Liver (tissue), 9 donors: ENCODE data around the gene DPPA3. TPM values are rescaled to one million over a fixed set of nuclear protein-coding genes. Genes with fewer than 3 reads are reported as not detected.
"Not testable (repeated sequence)": the region's sequence is repeated elsewhere in the genome, so short reads cannot be mapped to it uniquely, and the experiment has no call there.

Experiments used
- DNase-seq: peaks from one replicate; pipeline ENCODE4 v3.0.0-alpha.2; 2017; ENCODE audit warnings: low spot score
- H3K27ac ChIP-seq, 2 donors: one replicate each; pipeline ENCODE4 v1.7.0; 2013; ENCODE audit warnings: inconsistent platforms in 2 of 2, low read length in 2 of 2, control low read depth in 1 of 2, low read depth in 1 of 2, mild to moderate bottlenecking in 1 of 2
- H3K27me3 ChIP-seq, 4 donors: one replicate each; pipeline versions ENCODE4 v1.6.1 to v1.7.0; 2013; ENCODE audit warnings: low read length in 3 of 4, inconsistent platforms in 1 of 4, mild to moderate bottlenecking in 1 of 4, moderate library complexity in 1 of 4; ENCODE audit not compliant: control insufficient read depth in 4 of 4, insufficient read depth in 4 of 4
- H3K36me3 ChIP-seq, 4 donors: one replicate each; pipeline versions ENCODE4 v1.6.1 to v1.7.0; 2013; ENCODE audit warnings: low read length in 3 of 4, mild to moderate bottlenecking in 3 of 4, low read depth in 1 of 4, moderate library complexity in 1 of 4; ENCODE audit not compliant: control insufficient read depth in 4 of 4, insufficient read depth in 3 of 4
- H3K4me1 ChIP-seq, 4 donors: one replicate each; pipeline versions ENCODE4 v1.6.1 to v1.7.0; 2013; ENCODE audit warnings: low read length in 3 of 4, mild to moderate bottlenecking in 3 of 4, moderate library complexity in 1 of 4; ENCODE audit not compliant: control insufficient read depth in 4 of 4, insufficient read depth in 4 of 4
- H3K4me3 ChIP-seq, 3 donors: one replicate each; pipeline versions ENCODE4 v1.6.1 to v1.7.0; 2013; ENCODE audit warnings: low read length in 3 of 3, control low read depth in 1 of 3, low read depth in 1 of 3, mild to moderate bottlenecking in 1 of 3
- H3K9ac ChIP-seq, 2 donors: one replicate each; pipeline ENCODE4 v1.7.0; 2013; ENCODE audit warnings: low read length in 2 of 2, mild to moderate bottlenecking in 2 of 2, moderate library complexity in 2 of 2, control low read depth in 1 of 2, low read depth in 1 of 2
- H3K9me3 ChIP-seq, 4 donors: one replicate each; pipeline versions ENCODE4 v1.6.1 to v1.7.0; 2013; ENCODE audit warnings: low read length in 3 of 4; ENCODE audit not compliant: control insufficient read depth in 4 of 4
- EGR1 ChIP-seq, 2 donors: IDR thresholded peaks; 2 replicates each; pipeline ENCODE4 v1.6.1; 2016 to 2018; ENCODE audit warnings: antibody characterized with exemption in 2 of 2, low read depth in 2 of 2
- FOXA1 ChIP-seq: IDR thresholded peaks from 2 replicates; pipeline ENCODE4 v1.6.1; 2016; ENCODE audit warnings: antibody characterized with exemption
- FOXA2 ChIP-seq: IDR thresholded peaks from 2 replicates; pipeline ENCODE4 v1.6.1; 2016; ENCODE audit warnings: antibody characterized with exemption
- GABPA ChIP-seq, 2 donors: IDR thresholded peaks in 1 of 2; conservative IDR thresholded peaks in 1 of 2; 2 replicates each; pipeline ENCODE4 v1.6.1; 2016; ENCODE audit warnings: antibody characterized with exemption in 2 of 2, mild to moderate bottlenecking in 1 of 2, moderate library complexity in 1 of 2
- HNF4A ChIP-seq, 2 donors: conservative IDR thresholded peaks; 2 replicates each; pipeline ENCODE4 v1.6.1; 2016; ENCODE audit warnings: antibody characterized with exemption in 2 of 2, mild to moderate bottlenecking in 2 of 2
- HNF4G ChIP-seq: IDR thresholded peaks from 2 replicates; pipeline ENCODE4 v1.6.1; 2016; ENCODE audit warnings: antibody characterized with exemption
- JUND ChIP-seq, 2 donors: IDR thresholded peaks; 2 replicates each; pipeline ENCODE4 v1.6.1; 2016; ENCODE audit warnings: antibody characterized with exemption in 2 of 2
- NR2F2 ChIP-seq: IDR thresholded peaks from 2 replicates; pipeline ENCODE4 v1.6.1; 2016; ENCODE audit warnings: antibody characterized with exemption
- RAD21 ChIP-seq, 2 donors: IDR thresholded peaks; 2 replicates each; pipeline ENCODE4 v1.6.1; 2016; ENCODE audit warnings: antibody characterized with exemption in 2 of 2, mild to moderate bottlenecking in 2 of 2
- RXRA ChIP-seq, 2 donors: IDR thresholded peaks; 2 replicates each; pipeline ENCODE4 v1.6.1; 2017 to 2018; ENCODE audit warnings: antibody characterized with exemption in 2 of 2, mild to moderate bottlenecking in 1 of 2
- SP1 ChIP-seq: IDR thresholded peaks from 2 replicates; pipeline ENCODE4 v1.6.1; 2018; ENCODE audit warnings: antibody characterized with exemption, mild to moderate bottlenecking
- TAF1 ChIP-seq: conservative IDR thresholded peaks from 2 replicates; pipeline ENCODE4 v1.6.1; 2016; ENCODE audit warnings: antibody characterized with exemption, mild to moderate bottlenecking
- YY1 ChIP-seq: IDR thresholded peaks from 2 replicates; pipeline ENCODE4 v1.6.1; 2016; ENCODE audit warnings: antibody characterized with exemption, mild to moderate bottlenecking
- WGBS: extraction: QIAGEN DNeasy Blood & Tissue Kit; methylation state at CpG from one replicate; pipeline ENCODE4 v1.1.7; 2013; 5-methylcytosine and 5-hydroxymethylcytosine counted together
- polyA plus RNA-seq, 2 donors: library from polyadenylated mRNA; stranded (reverse) in 1 of 2; unstranded in 1 of 2; fragments of 200-250 nt in 1 of 2; fragments of >200 nt in 1 of 2; fragmentation: Nextera tagmentation in 1 of 2; extraction: Ambion mirVana in 1 of 2; gene quantifications; one replicate each; pipeline versions ENCODE4 v1.2.1 to v1.2.3, GENCODE V29; 2013 to 2015
- total RNA-seq, 2 donors: library from RNA; depleted of rRNA; stranded (reverse); fragments of >200 nt; gene quantifications; one replicate each; pipeline ENCODE4 v1.2.3, GENCODE V29; 2014
- TF ChIP-seq, protein P1 (sequence below): IDR thresholded peaks from 2 replicates; pipeline ENCODE4 v1.6.1; 2016; ENCODE audit warnings: antibody characterized with exemption, mild to moderate bottlenecking
- TF ChIP-seq, protein P2 (sequence below): fragments of 150-350 bp; IDR thresholded peaks from 2 replicates; pipeline ENCODE4 v1.5.1; 2017; ENCODE audit warnings: improper control_type of control experiment, low read depth, low read length; ENCODE audit not compliant: missing input control
- TF ChIP-seq, protein P3 (sequence below): IDR thresholded peaks from 2 replicates; pipeline ENCODE4 v1.6.1; 2016; ENCODE audit warnings: antibody characterized with exemption
- TF ChIP-seq, protein P4 (sequence below): IDR thresholded peaks from 2 replicates; pipeline ENCODE4 v1.6.1; 2016; ENCODE audit warnings: antibody characterized with exemption
- donor health status: healthy.
- donor health status: healthy.
- donor health status: healthy.
- donor health status: healthy.
- donor health status: healthy.

Gene DPPA3
- total and polyA plus RNA-seq, 4 donors: not detected

DNA sequence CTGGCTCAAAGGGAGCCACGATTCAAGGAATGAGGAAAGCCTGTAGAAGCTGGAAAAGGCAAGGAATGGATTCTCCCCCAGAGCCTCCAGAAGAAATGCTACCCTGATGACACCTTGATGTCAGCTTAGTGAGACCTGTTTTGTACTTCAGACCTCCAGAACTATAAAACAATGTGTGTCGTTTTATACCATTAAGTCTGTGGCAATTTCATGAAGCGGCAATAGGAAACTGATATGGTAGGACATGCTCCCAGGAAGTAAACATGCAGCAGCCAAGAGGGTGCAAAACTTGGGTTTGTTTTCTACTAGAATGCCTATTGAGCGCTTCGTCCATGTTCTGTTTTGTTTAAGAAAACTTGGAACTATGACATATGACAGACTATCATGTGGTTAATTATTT is 43.1 kb upstream of the DPPA3 start:
- no peak overlapping the region for H3K27ac ChIP-seq
- no peak overlapping the region for H3K4me3 ChIP-seq
- no peaks in the 10 kb centered on the region for H3K9me3 ChIP-seq
- H3K9ac ChIP-seq: no peak overlapping the region
- no peaks in the 10 kb centered on the region for H3K4me1 ChIP-seq
- H3K27me3 ChIP-seq: no peaks in the 10 kb centered on the region
- H3K36me3 ChIP-seq: no peaks in the 10 kb centered on the region
- TF ChIP-seq FOXA2: no peak
- TF ChIP-seq NR2F2: no peak
- TF ChIP-seq, protein P1, sequence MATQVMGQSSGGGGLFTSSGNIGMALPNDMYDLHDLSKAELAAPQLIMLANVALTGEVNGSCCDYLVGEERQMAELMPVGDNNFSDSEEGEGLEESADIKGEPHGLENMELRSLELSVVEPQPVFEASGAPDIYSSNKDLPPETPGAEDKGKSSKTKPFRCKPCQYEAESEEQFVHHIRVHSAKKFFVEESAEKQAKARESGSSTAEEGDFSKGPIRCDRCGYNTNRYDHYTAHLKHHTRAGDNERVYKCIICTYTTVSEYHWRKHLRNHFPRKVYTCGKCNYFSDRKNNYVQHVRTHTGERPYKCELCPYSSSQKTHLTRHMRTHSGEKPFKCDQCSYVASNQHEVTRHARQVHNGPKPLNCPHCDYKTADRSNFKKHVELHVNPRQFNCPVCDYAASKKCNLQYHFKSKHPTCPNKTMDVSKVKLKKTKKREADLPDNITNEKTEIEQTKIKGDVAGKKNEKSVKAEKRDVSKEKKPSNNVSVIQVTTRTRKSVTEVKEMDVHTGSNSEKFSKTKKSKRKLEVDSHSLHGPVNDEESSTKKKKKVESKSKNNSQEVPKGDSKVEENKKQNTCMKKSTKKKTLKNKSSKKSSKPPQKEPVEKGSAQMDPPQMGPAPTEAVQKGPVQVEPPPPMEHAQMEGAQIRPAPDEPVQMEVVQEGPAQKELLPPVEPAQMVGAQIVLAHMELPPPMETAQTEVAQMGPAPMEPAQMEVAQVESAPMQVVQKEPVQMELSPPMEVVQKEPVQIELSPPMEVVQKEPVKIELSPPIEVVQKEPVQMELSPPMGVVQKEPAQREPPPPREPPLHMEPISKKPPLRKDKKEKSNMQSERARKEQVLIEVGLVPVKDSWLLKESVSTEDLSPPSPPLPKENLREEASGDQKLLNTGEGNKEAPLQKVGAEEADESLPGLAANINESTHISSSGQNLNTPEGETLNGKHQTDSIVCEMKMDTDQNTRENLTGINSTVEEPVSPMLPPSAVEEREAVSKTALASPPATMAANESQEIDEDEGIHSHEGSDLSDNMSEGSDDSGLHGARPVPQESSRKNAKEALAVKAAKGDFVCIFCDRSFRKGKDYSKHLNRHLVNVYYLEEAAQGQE: no peak
- TF ChIP-seq, protein P2, sequence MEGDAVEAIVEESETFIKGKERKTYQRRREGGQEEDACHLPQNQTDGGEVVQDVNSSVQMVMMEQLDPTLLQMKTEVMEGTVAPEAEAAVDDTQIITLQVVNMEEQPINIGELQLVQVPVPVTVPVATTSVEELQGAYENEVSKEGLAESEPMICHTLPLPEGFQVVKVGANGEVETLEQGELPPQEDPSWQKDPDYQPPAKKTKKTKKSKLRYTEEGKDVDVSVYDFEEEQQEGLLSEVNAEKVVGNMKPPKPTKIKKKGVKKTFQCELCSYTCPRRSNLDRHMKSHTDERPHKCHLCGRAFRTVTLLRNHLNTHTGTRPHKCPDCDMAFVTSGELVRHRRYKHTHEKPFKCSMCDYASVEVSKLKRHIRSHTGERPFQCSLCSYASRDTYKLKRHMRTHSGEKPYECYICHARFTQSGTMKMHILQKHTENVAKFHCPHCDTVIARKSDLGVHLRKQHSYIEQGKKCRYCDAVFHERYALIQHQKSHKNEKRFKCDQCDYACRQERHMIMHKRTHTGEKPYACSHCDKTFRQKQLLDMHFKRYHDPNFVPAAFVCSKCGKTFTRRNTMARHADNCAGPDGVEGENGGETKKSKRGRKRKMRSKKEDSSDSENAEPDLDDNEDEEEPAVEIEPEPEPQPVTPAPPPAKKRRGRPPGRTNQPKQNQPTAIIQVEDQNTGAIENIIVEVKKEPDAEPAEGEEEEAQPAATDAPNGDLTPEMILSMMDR: no peak
- TF ChIP-seq FOXA1: no peak
- no peak for TF ChIP-seq HNF4A (conservative IDR thresholded peaks at IDR 0.05)
- TF ChIP-seq RXRA (IDR thresholded peaks at IDR 0.05): no peak
- TF ChIP-seq HNF4G: no peak
- TF ChIP-seq EGR1 (IDR thresholded peaks at IDR 0.05; ENCODE audit: low read depth in 2 of 2): no peak
- no peak for TF ChIP-seq GABPA (IDR thresholded peaks at IDR 0.05 in 1 of 2, conservative IDR thresholded peaks at IDR 0.05 in 1 of 2)
- TF ChIP-seq YY1: no peak
- TF ChIP-seq, protein P3, sequence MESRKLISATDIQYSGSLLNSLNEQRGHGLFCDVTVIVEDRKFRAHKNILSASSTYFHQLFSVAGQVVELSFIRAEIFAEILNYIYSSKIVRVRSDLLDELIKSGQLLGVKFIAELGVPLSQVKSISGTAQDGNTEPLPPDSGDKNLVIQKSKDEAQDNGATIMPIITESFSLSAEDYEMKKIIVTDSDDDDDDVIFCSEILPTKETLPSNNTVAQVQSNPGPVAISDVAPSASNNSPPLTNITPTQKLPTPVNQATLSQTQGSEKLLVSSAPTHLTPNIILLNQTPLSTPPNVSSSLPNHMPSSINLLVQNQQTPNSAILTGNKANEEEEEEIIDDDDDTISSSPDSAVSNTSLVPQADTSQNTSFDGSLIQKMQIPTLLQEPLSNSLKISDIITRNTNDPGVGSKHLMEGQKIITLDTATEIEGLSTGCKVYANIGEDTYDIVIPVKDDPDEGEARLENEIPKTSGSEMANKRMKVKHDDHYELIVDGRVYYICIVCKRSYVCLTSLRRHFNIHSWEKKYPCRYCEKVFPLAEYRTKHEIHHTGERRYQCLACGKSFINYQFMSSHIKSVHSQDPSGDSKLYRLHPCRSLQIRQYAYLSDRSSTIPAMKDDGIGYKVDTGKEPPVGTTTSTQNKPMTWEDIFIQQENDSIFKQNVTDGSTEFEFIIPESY: no peak
- TF ChIP-seq JUND (IDR thresholded peaks at IDR 0.05): no peak
- TF ChIP-seq TAF1: no peak
- no peak for TF ChIP-seq SP1
- no peak for TF ChIP-seq RAD21 (IDR thresholded peaks at IDR 0.05)
- TF ChIP-seq, protein P4, sequence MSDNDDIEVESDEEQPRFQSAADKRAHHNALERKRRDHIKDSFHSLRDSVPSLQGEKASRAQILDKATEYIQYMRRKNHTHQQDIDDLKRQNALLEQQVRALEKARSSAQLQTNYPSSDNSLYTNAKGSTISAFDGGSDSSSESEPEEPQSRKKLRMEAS: no peak
- DNase-seq: no peak
- WGBS: 82% methylated on average over 5 of the region's 5 CpGs

DNA sequence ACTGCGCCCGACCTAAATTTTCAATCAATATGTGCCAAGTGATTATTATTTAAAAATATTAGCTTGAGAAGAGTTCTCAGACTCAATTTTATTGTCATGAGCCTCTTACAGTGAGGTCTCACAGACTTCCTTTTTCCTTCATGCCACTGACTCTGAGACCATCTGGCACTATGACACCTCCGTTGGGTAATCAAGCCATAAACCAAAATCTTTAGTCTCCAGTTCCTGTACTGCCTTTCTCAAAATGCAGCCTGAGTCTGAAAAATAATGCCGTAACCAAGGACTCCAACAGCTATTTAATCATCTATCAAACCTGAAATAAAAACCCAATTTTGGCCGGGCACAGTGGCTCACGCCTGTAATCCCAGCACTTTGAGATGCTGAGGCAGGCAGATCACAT is 35.8 kb upstream of the DPPA3 start:
- not testable (repeated sequence) for H3K36me3 ChIP-seq, H3K4me3 ChIP-seq, H3K4me1 ChIP-seq, H3K9me3 ChIP-seq, DNase-seq, H3K27ac ChIP-seq, H3K27me3 ChIP-seq, H3K9ac ChIP-seq
- 73% methylated on average over 6 of the region's 6 CpGs for WGBS
